WTC11 (cell line): Measurements from ENCODE around the gene KDELR3. TPM values are rescaled to one million over a fixed set of nuclear protein-coding genes. Genes with fewer than 3 reads are reported as not detected.

ENCODE experiments used
- ATAC-seq: fragments of 200-7000 bp; cut with Tn5 transposase; 2 replicates; pipeline ENCODE4 v1.10.0; 2021; ENCODE audit warnings: mild to moderate bottlenecking, moderate library complexity
- CTCF ChIA-PET: fragments of 300-600 bp; sonication (Branson Sonifier 250); formaldehyde crosslinking; loops from one replicate; lab custom pipeline; 2021; ENCODE audit warnings: antibody characterized with exemption; lab: Charles Lee
- POLR2A ChIA-PET: fragments of 350-600 bp; sonication (Branson Sonifier 250); formaldehyde crosslinking; loops from one replicate; lab custom pipeline; 2021; ENCODE audit warnings: antibody characterized with exemption; lab: Charles Lee
- DNase-seq: peaks from one replicate; pipeline ENCODE4 v3.0.0; 2021; ENCODE audit warnings: low spot score
- H3K27ac Mint-ChIP-seq: 2 replicates; pipeline ENCODE4 v1.8.0; 2021; ENCODE audit warnings: mixed read lengths
- H3K27me3 Mint-ChIP-seq: 2 replicates; pipeline ENCODE4 v1.8.0; 2021; ENCODE audit warnings: low read depth, mild to moderate bottlenecking, moderate library complexity, mixed read lengths
- H3K36me3 Mint-ChIP-seq: 2 replicates; pipeline ENCODE4 v1.8.0; 2021; ENCODE audit warnings: mixed read lengths
- H3K4me1 Mint-ChIP-seq: 2 replicates; pipeline ENCODE4 v1.8.0; 2022; ENCODE audit warnings: mixed read lengths
- H3K4me3 Mint-ChIP-seq: 2 replicates; pipeline ENCODE4 v1.8.0; 2021; ENCODE audit warnings: mild to moderate bottlenecking, moderate library complexity, mixed read lengths
- H3K9me3 Mint-ChIP-seq: 2 replicates; pipeline ENCODE4 v1.8.0; 2021; ENCODE audit warnings: mixed read lengths
- ATF1 ChIP-seq: sonication (generic); formaldehyde crosslinking; IDR thresholded peaks from 2 replicates; pipeline ENCODE4 v1.8.1; 2023; ENCODE audit warnings: mild to moderate bottlenecking, moderate library complexity, missing genetic modification reagents
- ETV6 ChIP-seq: sonication (generic); formaldehyde crosslinking; IDR thresholded peaks from 2 replicates; pipeline ENCODE4 v1.8.1; 2022; ENCODE audit warnings: mild to moderate bottlenecking, missing genetic modification reagents
- GABPB1 ChIP-seq: sonication (generic); formaldehyde crosslinking; IDR thresholded peaks from 2 replicates; pipeline ENCODE4 v1.8.1; 2023; ENCODE audit warnings: mild to moderate bottlenecking, missing genetic modification reagents
- GTF2I ChIP-seq: fragments of 250-450 bp; sonication (Bioruptor Pico); conservative IDR thresholded peaks from 2 replicates; pipeline ENCODE4 v1.4.0; 2021; ENCODE audit warnings: mild to moderate bottlenecking
- HMGA2 ChIP-seq: fragments of 250-450 bp; sonication (Bioruptor Pico); IDR thresholded peaks from 2 replicates; pipeline ENCODE4 v1.4.0; 2021; ENCODE audit warnings: mild to moderate bottlenecking, moderate library complexity
- IRF2 ChIP-seq: sonication (generic); formaldehyde crosslinking; IDR thresholded peaks from 2 replicates; pipeline ENCODE4 v1.8.0; 2022; ENCODE audit warnings: low read depth, missing genetic modification reagents, borderline replicate concordance
- NFE2L1 ChIP-seq: sonication (generic); formaldehyde crosslinking; IDR thresholded peaks from 2 replicates; pipeline ENCODE4 v1.8.1; 2023; ENCODE audit warnings: missing genetic modification reagents
- NR3C1 ChIP-seq: sonication (generic); formaldehyde crosslinking; conservative IDR thresholded peaks from 2 replicates; pipeline ENCODE4 v1.8.1; 2023; ENCODE audit warnings: low read depth, mild to moderate bottlenecking, missing genetic modification reagents
- RELA ChIP-seq: sonication (generic); formaldehyde crosslinking; IDR thresholded peaks from 2 replicates; pipeline ENCODE4 v1.8.1; 2022; ENCODE audit warnings: missing genetic modification reagents, mild to moderate bottlenecking, borderline replicate concordance
- SMAD3 ChIP-seq: sonication (generic); formaldehyde crosslinking; IDR thresholded peaks from 2 replicates; pipeline ENCODE4 v1.8.0; 2022; ENCODE audit warnings: missing genetic modification reagents, mild to moderate bottlenecking, borderline replicate concordance
- SMAD4 ChIP-seq: sonication (generic); formaldehyde crosslinking; IDR thresholded peaks from 2 replicates; pipeline ENCODE4 v1.8.0; 2022; ENCODE audit warnings: mild to moderate bottlenecking, missing genetic modification reagents
- SOX15 ChIP-seq: fragments of 250-450 bp; sonication (Bioruptor Pico); IDR thresholded peaks from 2 replicates; pipeline ENCODE4 v1.9.0; 2021; ENCODE audit warnings: mild to moderate bottlenecking
- TCF7 ChIP-seq: sonication (generic); formaldehyde crosslinking; IDR thresholded peaks from 2 replicates; pipeline ENCODE4 v1.8.0; 2022; ENCODE audit warnings: mild to moderate bottlenecking, low read depth, missing genetic modification reagents, moderate library complexity
- TEAD1 ChIP-seq: sonication (generic); formaldehyde crosslinking; IDR thresholded peaks from 2 replicates; pipeline ENCODE4 v1.8.0; 2022; ENCODE audit warnings: mild to moderate bottlenecking, missing genetic modification reagents
- TP53 ChIP-seq: sonication (generic); formaldehyde crosslinking; IDR thresholded peaks from 2 replicates; pipeline ENCODE4 v1.8.1; 2023; ENCODE audit warnings: mild to moderate bottlenecking, missing genetic modification reagents
- ZBTB21 ChIP-seq: sonication (generic); formaldehyde crosslinking; IDR thresholded peaks from 2 replicates; pipeline ENCODE4 v1.8.1; 2023; ENCODE audit warnings: mild to moderate bottlenecking, missing genetic modification reagents, borderline replicate concordance
- ZNF121 ChIP-seq: sonication (generic); formaldehyde crosslinking; IDR thresholded peaks from 2 replicates; pipeline ENCODE4 v1.8.0; 2023; ENCODE audit warnings: missing genetic modification reagents
- ZNF416 ChIP-seq: fragments of 250-450 bp; sonication (Bioruptor Pico); IDR thresholded peaks from 2 replicates; pipeline ENCODE4 v1.9.0; 2021; ENCODE audit warnings: mild to moderate bottlenecking, inconsistent platforms
- total RNA-seq: library from RNA; stranded (reverse); gene quantifications from 3 replicates; pipeline ENCODE4 v1.2.3, GENCODE V29; 2021
- TF ChIP-seq, protein P1 (sequence below): fragments of 200-600 bp; IDR thresholded peaks from 2 replicates; pipeline ENCODE4 v1.8.0; 2022; ENCODE audit warnings: antibody characterized with exemption
- TF ChIP-seq, protein P2 (sequence below): sonication (generic); formaldehyde crosslinking; IDR thresholded peaks from 2 replicates; pipeline ENCODE4 v1.8.1; 2023; ENCODE audit warnings: mild to moderate bottlenecking, missing genetic modification reagents, moderate library complexity
- TF ChIP-seq, protein P3 (sequence below): fragments of 250-450 bp; sonication (Bioruptor Pico); IDR thresholded peaks from 2 replicates; pipeline ENCODE4 v2.1.2; 2022; ENCODE audit warnings: mild to moderate bottlenecking, moderate library complexity
- TF ChIP-seq, protein P4 (sequence below): sonication (generic); formaldehyde crosslinking; IDR thresholded peaks from 2 replicates; pipeline ENCODE4 v1.8.1; 2022; ENCODE audit warnings: low read depth, mild to moderate bottlenecking, moderate library complexity, missing genetic modification reagents, borderline replicate concordance
- TF ChIP-seq, protein P5 (sequence below): fragments of 250-450 bp; sonication (Bioruptor Pico); conservative IDR thresholded peaks from 2 replicates; pipeline ENCODE4 v1.9.0; 2021; ENCODE audit warnings: mild to moderate bottlenecking
- TF ChIP-seq, protein P6 (sequence below): sonication (generic); formaldehyde crosslinking; IDR thresholded peaks from 2 replicates; pipeline ENCODE4 v1.8.1; 2022; ENCODE audit warnings: missing genetic modification reagents, borderline replicate concordance
- TF ChIP-seq, protein P7 (sequence below): sonication (generic); formaldehyde crosslinking; IDR thresholded peaks from 2 replicates; pipeline ENCODE4 v1.8.1; 2023; ENCODE audit warnings: mild to moderate bottlenecking, missing genetic modification reagents

KDELR3 gene
- total RNA-seq, 1 experiment from 2014 or later = 5.7 TPM

DNA sequence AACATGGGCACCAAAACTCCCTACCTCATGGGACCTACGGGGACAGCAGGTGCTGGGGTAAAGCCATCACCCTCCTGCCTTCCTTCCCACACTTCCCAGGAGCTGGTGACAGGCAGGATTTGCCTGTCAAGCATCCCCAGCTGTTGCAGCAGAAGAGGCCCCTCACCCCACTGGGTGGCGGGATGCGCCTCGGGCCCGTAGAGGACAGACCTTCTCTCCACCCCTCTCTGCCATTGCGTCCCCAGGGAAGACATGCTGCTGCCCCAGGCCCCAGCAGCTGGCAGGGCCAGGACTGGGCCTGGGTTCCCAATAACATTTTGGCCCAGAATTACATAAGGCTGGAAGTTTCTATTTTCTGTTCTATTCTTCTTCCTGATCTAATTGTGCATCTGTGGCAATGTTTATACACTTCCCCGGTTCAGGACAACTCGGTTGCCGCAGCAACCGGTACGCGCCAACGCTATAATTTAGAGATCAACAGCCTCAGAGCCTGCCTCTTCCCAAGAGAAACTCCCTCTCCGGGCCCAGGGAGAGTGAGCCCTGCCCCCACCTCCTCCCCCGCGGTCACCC, 38.3 kb upstream of the KDELR3 start (continued):
- TF ChIP-seq, protein P1, sequence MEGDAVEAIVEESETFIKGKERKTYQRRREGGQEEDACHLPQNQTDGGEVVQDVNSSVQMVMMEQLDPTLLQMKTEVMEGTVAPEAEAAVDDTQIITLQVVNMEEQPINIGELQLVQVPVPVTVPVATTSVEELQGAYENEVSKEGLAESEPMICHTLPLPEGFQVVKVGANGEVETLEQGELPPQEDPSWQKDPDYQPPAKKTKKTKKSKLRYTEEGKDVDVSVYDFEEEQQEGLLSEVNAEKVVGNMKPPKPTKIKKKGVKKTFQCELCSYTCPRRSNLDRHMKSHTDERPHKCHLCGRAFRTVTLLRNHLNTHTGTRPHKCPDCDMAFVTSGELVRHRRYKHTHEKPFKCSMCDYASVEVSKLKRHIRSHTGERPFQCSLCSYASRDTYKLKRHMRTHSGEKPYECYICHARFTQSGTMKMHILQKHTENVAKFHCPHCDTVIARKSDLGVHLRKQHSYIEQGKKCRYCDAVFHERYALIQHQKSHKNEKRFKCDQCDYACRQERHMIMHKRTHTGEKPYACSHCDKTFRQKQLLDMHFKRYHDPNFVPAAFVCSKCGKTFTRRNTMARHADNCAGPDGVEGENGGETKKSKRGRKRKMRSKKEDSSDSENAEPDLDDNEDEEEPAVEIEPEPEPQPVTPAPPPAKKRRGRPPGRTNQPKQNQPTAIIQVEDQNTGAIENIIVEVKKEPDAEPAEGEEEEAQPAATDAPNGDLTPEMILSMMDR = no peak
- no peak for TF ChIP-seq TCF7 (CRISPR knock-in tag)
- TF ChIP-seq, protein P2, sequence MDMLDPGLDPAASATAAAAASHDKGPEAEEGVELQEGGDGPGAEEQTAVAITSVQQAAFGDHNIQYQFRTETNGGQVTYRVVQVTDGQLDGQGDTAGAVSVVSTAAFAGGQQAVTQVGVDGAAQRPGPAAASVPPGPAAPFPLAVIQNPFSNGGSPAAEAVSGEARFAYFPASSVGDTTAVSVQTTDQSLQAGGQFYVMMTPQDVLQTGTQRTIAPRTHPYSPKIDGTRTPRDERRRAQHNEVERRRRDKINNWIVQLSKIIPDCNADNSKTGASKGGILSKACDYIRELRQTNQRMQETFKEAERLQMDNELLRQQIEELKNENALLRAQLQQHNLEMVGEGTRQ (CRISPR knock-in tag) = no peak
- TF ChIP-seq SOX15 = no peak
- TF ChIP-seq GTF2I (CRISPR knock-in tag) = no peak
- TF ChIP-seq, protein P3, sequence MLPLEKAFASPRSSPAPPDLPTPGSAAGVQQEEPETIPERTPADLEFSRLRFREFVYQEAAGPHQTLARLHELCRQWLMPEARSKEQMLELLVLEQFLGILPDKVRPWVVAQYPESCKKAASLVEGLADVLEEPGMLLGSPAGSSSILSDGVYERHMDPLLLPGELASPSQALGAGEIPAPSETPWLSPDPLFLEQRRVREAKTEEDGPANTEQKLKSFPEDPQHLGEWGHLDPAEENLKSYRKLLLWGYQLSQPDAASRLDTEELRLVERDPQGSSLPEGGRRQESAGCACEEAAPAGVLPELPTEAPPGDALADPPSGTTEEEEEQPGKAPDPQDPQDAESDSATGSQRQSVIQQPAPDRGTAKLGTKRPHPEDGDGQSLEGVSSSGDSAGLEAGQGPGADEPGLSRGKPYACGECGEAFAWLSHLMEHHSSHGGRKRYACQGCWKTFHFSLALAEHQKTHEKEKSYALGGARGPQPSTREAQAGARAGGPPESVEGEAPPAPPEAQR (CRISPR knock-in tag) = no peak
- TF ChIP-seq TEAD1 (CRISPR knock-in tag) = no peak

DNA sequence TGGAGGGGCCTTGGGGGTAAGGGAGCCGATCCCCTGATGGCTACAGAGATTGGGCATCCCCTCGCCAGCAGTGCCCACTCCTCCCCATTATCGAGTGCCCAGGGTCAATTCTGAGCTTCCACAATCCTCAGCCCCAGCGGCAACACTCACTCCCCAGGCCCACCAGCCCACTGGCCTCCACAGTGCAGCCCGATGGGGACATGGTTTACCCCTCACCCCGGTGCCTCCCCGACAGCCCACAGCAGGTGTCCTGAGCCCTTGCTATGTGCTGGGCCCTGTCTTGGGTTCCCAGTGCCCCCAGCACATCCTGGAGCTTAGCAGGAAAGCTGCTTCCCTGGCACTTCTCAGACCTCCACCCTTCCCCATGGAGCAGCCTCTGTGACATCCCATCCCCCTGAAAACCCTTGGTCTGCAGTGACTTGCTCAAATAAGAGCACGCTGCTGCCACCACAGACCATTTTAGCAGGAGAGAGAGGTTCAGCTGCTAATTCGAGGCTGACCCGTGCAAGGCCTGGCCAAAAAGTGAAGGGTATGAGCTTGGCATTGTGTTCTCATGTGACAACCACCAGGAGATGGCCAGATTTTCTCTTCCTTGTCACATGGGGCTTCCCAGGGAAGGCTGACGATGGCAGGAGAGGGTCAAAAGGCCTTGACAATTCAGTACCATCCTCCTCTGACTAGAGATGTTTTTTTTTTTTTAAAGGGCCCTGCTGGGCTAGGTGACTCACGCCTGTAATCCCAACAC, 36.5 kb upstream of the KDELR3 start:
- ChIA-PET POLR2A (interaction anchor here (0.6 kb wide), 1 partner anchor 33 kb away, joined by 3 read pairs; no protein-coding TSS in a partner anchor), CTCF (interaction anchor here (0.5 to 1.8 kb wide), 5 partner anchors 9 to 284 kb away, joined by 3 to 10 read pairs (median 4); no protein-coding TSS in a partner anchor)
- 0 out of 2 replicates have a peak, but pooled peaks cover 4% of the 10 kb centered on the region for H3K4me1 Mint-ChIP-seq
- peak overlapping the region; percentile 65; the same call in 1 of the 2 replicates for H3K27ac Mint-ChIP-seq
- H3K9me3 Mint-ChIP-seq = no peaks in the 10 kb centered on the region
- no peaks in the 10 kb centered on the region for H3K27me3 Mint-ChIP-seq
- H3K4me3 Mint-ChIP-seq = no peak overlapping the region
- ATAC-seq (peak; percentile 14), DNase-seq (no peak)
- no peak for TF ChIP-seq ZBTB21 (CRISPR knock-in tag)
- TF ChIP-seq GABPB1 (CRISPR knock-in tag) = no peak
- TF ChIP-seq NR3C1 (CRISPR knock-in tag) = no peak
- TF ChIP-seq, protein P4, sequence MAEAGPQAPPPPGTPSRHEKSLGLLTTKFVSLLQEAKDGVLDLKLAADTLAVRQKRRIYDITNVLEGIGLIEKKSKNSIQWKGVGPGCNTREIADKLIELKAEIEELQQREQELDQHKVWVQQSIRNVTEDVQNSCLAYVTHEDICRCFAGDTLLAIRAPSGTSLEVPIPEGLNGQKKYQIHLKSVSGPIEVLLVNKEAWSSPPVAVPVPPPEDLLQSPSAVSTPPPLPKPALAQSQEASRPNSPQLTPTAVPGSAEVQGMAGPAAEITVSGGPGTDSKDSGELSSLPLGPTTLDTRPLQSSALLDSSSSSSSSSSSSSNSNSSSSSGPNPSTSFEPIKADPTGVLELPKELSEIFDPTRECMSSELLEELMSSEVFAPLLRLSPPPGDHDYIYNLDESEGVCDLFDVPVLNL (CRISPR knock-in tag) = no peak
- TF ChIP-seq NFE2L1 (CRISPR knock-in tag) = no peak
- no peak for TF ChIP-seq ETV6 (CRISPR knock-in tag)
- TF ChIP-seq RELA (CRISPR knock-in tag) = no peak
- TF ChIP-seq, protein P5, sequence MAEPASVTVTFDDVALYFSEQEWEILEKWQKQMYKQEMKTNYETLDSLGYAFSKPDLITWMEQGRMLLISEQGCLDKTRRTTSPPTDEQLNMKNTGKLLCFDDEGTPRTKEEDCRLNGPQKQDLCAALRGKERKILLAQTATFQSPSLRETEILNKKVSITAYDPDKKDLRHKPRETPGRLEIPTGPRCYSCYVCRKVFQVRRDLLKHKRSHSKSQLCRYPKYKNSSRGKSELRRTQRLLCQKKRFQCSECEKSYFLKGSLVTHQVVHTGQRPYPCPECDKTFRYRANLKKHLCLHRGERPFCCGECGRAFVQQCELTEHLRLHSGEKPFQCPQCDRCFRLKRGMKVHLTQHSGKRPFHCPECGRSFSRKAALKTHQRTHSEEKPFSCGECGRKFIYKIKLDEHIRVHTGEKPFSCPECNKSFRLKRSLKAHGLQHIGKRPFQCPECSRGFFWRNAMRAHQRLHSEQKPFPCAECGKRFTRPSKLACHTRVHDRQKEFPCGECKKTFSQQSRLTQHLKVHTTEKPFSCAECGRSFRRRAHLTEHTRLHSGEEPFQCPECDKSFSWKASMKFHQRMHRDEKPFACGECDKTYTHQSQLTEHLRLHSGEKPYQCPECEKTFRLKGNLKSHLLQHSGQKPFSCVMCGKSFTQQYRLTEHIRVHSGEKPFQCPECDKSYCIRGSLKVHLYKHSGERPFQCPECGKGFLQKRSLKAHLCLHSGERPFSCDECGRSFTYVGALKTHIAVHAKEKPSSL = no peak
- no peak for TF ChIP-seq ATF1 (CRISPR knock-in tag)
- no peak for TF ChIP-seq SMAD3 (CRISPR knock-in tag)
- TF ChIP-seq ZNF416 (CRISPR knock-in tag) = no peak
- TF ChIP-seq IRF2 = no peak
- TF ChIP-seq, protein P6, sequence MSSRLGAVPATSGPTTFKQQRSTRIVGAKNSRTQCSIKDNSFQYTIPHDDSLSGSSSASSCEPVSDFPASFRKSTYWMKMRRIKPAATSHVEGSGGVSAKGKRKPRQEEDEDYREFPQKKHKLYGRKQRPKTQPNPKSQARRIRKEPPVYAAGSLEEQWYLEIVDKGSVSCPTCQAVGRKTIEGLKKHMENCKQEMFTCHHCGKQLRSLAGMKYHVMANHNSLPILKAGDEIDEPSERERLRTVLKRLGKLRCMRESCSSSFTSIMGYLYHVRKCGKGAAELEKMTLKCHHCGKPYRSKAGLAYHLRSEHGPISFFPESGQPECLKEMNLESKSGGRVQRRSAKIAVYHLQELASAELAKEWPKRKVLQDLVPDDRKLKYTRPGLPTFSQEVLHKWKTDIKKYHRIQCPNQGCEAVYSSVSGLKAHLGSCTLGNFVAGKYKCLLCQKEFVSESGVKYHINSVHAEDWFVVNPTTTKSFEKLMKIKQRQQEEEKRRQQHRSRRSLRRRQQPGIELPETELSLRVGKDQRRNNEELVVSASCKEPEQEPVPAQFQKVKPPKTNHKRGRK (CRISPR knock-in tag) = no peak
- no peak for TF ChIP-seq HMGA2 (CRISPR knock-in tag)
- no peak for TF ChIP-seq TP53 (CRISPR knock-in tag)
- TF ChIP-seq ZNF121 (CRISPR knock-in tag) = no peak
- TF ChIP-seq, protein P7, sequence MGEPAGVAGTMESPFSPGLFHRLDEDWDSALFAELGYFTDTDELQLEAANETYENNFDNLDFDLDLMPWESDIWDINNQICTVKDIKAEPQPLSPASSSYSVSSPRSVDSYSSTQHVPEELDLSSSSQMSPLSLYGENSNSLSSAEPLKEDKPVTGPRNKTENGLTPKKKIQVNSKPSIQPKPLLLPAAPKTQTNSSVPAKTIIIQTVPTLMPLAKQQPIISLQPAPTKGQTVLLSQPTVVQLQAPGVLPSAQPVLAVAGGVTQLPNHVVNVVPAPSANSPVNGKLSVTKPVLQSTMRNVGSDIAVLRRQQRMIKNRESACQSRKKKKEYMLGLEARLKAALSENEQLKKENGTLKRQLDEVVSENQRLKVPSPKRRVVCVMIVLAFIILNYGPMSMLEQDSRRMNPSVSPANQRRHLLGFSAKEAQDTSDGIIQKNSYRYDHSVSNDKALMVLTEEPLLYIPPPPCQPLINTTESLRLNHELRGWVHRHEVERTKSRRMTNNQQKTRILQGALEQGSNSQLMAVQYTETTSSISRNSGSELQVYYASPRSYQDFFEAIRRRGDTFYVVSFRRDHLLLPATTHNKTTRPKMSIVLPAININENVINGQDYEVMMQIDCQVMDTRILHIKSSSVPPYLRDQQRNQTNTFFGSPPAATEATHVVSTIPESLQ = no peak
- no peak for TF ChIP-seq SMAD4 (CRISPR knock-in tag)
- no peaks in the 10 kb centered on the region for H3K36me3 Mint-ChIP-seq
